UCSD-AML1 (cell line): ENCODE measurements around the gene POU2F2.
A peak's percentile ranks its signal among the peaks of the same experiment; 100 is the strongest.

Source experiments
- DNase-seq: peaks from one replicate; lab custom pipeline; 2025; ENCODE audit not compliant: unreplicated experiment; lab: John Stamatoyannopoulos, UW

POU2F2 gene

DNA sequence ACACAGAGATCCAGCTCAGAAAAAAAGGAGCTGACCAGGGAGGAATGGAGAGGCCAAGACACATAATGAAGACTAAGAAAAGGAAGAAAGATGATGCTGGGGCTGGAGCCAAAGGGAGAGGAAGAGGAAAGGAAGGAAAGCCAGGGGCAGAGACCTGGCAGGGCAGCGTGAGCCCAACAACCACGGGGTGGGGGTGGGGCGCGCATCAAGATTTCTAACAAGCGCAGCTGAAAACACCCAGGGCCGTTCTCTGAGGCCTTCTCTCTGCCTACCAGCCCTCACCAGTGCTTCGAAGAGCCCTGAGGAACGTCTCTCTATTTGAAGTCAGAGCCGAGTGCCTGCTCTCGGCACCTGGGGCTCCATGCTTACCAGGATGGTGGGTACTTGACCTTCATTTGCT lies 23.6 kb upstream of the POU2F2 start:
- DNase-seq = no peak

DNA sequence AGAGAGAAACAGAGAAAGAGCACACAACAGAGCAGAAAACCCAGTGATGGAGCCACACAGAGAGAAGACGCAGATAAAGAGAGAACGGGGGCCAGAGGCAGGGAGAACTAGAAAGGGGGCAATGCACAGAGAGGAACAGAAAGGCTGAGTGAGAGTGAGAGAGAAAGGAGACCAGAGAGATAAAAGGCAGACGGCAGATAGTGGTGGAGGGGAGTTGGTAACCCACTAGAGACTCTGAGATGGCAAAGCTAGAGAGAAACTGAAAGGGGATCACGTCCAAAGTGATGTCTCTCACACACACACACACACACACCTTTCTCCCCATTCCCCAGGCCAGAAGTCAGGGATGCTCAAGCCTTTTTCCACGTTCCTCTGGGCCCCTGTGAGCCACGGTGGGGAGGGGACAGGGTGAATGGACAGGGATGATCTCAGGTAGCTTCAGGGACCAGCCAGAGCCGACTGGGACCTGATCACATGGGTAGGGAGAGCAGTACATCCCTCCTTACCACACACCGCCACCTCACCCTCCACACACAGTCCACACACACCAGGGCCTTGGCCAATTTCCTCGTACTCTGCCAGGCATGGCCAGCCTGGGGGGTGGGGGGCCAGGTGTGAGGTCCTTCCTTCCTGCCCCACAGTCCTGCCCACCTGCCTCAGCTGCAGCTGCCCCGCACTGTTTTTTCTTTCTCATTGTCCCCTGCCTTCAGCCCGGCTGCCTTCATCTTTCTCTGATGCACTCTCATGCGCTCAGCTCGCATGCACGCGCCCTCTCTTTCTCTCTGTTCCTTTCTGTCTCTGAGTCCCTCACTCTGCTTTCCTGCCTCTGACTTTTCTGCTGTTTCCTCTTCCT lies 22.5 kb upstream of the POU2F2 start:
- no peak for DNase-seq

DNA sequence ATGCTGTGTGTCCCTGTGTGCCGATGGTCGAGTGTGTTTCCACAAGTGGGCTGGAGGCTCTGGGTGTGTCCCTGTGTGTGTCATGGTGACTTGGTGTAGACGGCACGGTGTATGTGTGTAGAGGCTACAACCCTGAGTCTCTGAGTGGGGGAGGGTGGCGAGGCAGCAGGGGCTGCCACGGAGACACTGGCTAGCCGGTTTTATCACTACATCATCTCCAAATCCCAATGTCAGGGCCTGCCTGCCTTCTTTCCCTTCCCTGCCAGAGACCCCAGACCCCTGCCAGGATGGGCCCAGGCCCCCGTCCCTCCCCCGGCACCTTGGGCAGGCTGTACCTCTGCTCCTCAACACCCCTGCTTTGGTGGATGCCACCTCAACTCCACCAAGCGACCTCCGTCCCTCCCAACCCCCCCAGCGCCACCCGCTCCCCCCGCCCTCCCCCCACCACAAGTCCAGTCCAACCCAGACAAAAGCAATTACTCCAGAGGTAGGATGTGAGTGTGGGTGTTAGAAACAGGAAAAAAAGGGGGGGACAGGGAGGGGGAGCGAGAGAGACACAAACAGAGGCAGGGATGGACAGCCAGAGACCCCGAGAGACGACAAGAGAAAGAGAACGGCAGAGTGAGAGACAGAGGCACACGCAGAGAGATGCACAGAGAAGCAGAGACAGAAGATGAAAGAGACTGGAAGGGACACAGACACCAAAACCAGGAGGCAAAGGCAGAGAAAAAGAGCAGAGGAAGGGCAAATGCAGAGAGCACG lies 21.6 kb upstream of the POU2F2 start:
- DNase-seq = no peak

DNA sequence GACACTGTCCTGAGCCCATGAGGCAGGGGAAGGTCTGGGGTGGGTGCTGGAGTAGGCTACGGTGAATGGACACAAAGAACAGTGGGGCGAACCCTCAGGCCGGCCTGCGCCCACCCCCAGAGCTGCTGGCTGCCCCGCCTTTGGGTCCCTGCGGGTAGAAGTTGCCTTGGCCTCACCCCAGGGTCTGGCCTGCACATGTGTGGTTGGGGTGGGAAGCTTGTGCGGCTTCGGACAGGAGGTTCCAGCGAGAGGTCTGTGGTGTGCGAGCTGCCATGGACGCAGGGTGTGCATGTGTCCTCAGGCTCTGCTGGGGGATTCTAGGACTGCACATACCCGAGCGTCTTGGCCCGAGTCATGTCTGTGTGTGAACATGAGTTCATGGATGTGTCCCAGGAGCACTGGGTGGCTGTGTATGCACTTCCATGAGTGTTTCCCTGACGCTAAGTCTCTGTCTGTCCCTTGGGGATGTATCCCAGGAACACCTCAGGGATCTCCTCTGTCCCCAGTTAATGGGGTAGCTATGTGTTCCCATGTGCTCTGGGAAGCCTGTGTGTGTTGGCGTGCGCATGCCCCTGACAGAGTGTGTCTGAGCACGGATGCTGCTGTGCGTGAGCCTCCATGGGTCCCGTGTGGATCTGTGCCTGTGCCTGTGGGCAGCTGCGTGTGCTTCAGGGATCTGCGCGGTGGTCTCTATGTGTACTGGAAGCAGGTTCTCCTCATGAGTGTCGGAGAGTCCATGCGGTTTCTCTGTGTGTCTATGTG lies 20.8 kb upstream of the POU2F2 start:
- no peak for DNase-seq

DNA sequence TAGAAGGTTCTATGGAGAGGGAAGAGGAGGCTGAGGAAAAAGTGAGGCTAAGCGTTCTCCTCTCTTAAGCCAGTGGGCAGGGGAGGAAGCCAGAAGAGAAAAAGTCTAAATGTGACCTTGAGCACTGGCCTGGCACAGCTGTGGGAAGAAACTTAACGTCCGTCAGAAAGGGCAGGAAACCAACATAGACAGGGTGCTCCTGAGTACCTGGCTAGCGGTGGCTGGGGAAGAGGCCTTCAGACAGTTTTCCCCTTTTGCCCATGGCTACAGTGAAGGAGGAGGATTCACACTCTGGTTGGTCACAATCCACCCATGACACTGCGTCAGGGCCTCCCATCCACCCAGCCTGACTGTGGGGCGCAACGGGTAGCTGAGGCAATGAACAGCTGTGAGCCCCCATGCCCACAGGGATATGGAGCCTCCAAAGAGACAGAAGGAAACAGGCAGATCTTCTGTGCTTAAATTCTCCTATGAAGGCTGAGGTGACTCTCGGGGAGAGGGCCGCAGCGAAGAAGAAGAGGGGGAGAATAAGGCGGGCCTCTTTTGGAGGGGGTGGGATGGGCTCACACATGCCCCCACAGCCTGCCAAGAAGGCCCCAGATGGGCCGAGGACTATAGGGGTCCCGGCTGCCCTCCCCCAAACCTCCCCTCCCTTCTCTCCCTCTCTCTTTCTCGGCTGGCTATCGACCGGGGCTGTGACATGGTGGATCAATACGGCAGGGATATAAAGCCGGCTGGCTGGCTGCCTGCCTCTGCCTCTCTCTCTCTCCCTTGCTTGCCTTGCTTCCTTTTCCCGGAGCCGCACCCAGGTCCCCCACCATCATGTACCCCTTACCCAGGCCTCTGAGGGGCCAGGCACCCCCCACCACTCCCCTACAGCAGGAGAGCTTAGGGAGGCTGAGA lies 19.8 kb upstream of the POU2F2 start:
- no peak for DNase-seq

DNA sequence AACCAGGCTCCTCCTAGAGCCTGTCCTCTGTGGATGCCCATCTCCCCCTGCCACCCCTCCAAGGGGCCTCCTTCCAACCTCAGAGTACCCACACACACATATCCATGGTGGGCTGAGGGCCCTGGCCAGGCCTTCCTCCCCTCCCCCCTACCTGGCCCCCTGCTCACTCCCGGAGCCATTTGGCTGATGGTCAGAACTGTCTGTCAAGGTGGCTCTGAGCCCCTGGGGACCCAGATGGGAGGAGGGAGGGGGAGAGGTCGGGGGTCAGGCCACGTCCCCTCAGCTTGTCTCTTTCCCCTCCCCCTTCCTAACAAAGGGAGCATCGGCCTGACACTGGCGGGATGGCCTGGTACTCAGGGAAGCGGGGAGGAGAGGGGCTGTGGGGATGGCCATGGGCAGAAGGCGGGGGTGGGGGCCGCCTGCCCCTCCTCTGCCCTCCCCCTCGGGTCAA lies 18.7 kb upstream of the POU2F2 start:
- no peak for DNase-seq

DNA sequence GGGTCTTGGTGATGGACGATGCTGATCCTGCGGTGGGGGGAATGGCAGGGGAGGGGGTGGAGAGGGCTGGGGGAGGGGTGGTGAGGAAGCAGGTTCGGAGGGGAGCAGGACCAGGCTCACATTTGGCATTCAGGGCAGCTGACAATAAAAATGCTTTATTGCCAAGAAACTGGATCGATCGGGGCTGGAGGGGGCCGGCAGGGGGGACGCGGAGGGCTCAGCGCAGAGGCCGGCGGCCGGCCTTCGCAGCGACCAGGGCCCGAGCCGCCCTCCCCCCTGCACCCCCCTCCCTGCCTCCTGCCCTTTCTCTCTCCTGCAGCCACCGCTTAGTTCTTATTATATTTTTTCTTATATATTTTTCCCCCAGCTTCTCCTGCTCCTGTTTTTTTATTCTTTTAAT lies 18.1 kb upstream of the POU2F2 start:
- no peak for DNase-seq

DNA sequence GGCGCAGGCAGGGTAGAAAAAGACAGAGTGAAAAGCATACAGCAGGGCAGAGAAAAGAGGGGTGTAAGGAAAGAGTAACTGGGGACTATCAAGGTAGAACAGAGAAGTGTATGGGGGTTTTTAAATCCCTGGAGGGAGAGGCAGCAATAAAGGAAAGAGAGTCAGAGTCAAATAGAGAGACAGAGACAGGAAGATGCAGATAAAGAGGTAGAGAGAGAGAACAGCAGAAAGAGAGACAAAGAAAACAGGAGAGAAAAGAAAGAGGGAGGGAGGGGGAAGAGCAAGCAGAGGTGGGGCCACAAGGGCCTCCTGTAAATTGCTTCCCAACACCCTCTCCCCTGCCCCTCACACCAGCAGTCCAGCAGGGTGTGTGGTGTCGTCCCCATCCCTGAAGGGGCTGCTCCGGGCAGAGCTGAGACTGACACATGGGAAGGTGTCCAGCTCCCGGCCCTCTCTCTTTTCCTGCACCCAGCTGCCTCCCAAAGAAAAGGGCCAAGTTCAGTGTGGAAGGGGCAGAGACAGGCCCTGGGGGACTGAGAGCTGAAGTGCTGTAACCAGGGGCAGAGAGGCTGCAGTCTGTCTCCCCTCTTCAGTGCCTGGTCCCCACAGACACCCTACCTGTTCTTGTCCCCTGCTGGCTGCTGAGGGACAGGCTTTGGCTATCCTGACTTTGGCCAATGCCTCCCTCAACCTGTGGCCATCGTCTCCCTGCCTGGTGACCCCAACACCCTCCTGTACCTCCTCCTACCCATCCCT lies 17.4 kb upstream of the POU2F2 start:
- DNase-seq = no peak

DNA sequence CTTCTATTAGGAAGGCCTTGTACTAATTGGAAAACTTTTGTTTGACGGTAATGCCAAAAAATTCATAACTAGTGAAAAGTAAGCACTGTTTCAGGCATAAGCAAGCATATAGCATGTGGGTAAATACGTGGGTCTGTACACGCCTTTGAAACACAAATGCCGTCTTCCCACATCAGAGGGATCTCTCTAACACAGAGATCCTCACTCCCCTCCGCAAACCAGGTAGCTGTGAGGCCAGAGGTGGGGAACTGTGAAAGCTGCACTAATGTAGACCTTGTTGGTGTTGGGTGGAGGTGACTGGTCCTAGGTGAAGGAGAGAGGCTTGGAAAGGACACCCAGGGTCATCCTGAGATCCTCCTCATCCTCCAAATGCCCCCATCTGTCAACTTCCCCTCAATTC lies 16.0 kb upstream of the POU2F2 start:
- DNase-seq = no peak

DNA sequence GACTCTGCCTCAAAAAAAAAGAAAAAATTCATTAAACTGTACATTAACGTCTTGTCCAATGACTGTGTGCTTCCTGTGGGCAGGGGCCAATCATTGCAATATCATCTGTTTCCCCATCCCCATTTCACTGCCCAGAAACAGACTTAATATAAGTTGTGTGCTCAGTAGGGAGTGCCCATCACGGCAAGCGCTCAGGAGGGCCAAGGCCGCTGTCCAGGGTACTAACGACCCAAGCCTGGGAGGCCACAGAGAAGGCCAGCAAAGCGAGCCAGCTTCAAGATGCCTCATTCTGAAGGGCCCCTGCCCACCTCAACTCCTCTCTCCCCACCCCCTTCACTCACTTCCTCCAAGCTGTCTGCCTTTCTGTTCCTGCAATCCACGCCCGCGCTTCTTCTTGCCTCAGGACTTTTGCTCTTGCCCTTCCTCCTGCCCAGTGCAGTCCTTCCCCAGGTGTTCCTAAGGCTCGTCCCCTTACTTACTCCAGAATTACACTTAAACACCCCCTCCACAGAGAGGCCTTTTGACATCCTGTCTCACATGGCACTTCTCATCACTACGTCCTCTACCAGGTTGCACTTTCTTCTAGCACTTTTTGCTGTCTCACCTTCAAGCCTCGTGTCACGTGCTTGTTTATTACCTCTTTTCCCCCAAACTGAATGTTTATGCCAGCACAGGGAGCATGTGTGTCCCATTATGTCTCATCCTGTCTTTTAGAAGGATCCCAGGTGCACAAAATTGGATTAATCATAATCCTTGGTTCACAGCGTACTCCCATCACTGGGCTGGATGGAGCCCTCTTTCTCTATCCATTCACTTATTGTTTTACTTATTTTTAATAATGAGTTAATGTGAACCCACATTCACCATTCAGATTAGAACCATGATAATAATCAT lies 11.3 kb upstream of the POU2F2 start:
- DNase-seq = peak; percentile 44

DNA sequence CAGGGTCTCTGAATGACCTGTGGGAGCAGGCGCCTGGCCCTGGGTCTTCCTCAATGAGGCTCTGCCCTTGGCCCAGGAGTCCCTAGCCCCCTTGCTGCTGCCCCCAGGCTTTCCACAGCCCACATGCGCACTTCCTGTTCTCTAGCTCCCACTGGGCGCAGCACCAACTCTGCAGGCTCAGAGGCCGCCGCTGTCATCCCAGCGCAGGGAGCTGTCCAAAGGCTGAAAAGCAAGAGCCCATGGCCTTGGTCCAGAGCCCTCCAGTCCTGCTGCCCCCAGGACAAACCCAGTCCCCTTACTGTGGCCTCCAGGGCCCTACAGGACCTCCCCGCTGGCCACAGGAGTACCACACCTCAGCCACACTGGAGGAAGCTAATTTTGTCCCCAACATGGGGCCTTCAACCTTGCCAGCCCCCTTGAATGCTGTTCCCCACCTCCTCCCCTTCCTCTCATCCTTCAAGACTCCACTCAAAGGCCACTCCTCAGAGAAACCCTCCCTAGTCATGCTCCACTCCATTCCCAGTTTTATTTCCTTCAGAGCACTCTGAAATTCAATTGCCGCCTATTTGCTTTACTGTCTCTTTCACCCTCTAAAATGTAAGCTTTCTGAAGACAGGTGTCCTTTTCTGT lies 8.0 kb upstream of the POU2F2 start:
- peak; percentile 75 for DNase-seq

DNA sequence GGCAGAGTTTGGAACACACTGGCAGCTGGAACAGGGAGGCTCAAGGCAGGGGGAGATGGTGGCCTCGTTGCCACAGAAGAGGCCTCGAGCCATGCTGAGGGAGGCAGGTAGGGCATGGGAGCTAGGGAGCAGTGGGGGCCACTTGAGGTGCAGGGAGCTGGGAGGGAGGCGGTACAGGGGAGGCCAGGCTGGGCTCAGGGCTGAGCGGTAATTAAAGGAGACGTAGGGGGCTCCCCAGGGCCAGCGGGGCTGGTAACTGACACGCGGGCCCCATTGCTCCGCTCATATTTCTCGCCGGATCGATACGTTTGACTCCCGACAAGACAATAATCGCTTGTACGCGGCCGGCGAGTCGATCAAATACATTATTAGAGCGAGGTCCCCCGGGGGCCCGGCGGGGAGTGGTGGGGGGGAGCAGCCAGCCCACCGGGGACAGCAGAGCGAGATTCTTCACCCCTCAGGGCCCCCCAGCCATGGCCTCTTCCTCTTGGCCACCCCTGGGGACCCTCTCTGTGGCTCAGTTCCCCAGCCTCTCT lies 2.4 kb upstream of the POU2F2 start:
- DNase-seq = no peak

DNA sequence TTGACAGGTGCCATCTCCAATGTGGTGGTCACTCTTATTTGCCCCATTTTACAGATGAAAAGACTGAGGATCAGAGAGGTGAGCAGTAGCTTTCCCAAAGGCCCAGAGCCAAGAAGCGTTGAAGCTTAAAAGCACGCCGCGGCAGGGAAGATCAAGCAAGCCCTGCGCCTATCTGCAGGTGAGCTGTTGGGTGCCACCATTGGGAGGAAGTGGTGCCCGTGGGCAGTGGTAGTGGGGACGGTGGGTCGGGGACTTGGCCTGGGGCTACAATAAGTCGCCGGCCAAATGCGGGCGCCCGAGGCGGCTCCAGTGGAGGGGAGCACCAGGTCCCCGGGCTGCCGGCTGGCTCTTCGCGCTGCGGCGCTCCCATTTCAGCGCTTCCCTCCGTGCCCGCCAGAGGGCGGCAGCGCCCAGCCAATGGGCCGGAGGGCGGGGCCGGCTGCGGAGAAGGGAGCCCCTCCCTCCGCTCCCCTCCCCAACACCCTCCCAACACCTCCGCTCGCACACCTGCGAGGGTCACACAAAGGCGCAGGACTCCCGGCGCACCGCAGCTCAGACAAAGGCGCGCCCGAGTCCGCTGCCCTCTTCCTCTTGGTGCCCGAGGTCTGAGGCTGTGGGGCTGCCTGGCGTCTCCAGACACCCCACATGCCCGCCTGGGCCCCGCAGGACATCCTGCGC lies 744 bp upstream of the POU2F2 start:
- peak; percentile 84 for DNase-seq

DNA sequence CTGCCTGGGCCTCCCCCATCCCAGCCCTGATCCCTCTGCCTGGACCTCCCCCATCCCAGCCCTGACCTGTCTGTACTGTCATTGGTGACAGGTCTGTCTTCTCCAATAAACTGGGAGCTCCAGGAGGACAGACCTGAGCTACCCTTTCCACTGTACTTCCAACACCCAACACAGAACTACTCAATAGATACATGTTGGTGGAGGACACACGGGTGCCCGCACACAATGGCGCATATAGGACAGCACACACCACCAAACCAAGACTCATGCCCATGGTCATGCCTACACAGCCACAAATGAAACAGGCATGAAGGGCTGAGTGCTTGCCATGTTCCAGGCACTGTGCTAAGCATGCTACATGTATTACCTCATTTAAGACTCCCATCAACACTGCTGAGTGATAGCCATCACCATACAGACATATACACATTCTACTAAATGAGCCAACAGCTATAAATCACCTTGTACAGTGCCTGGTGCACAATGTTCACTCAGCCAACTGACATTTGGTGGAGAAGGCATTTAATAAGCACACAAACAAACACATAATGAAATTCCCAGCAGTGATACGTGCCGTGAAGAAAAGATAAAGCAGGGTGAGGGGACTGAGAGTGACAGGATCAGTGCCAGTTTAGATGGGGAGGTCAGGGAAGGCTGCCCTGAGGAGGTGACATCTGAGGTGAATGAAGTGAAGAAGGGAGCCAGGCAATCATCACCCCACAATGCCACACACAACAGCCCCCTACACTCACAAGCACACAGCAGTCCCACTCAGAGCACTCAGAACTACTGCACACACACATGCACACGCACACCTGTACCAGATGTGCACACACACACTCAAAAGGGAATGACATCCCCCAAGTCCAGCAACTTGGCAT lies 857 bp downstream of the POU2F2 start:
- no peak for DNase-seq

DNA sequence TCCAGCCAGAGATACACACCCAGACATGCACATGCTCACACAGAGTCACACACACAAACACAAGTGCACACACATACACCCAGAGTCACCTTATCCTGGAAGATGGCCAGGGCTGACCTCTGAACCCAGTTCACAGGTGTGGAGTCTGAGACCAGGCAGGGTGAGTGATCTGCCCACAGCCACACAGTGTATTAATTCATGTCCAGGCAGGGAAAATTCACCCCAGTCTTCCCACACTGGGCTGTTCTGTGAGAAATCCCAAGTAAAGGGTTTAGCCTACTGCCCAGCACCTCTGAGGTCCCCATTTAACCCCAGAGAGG lies 2.0 kb downstream of the POU2F2 start:
- DNase-seq = no peak

DNA sequence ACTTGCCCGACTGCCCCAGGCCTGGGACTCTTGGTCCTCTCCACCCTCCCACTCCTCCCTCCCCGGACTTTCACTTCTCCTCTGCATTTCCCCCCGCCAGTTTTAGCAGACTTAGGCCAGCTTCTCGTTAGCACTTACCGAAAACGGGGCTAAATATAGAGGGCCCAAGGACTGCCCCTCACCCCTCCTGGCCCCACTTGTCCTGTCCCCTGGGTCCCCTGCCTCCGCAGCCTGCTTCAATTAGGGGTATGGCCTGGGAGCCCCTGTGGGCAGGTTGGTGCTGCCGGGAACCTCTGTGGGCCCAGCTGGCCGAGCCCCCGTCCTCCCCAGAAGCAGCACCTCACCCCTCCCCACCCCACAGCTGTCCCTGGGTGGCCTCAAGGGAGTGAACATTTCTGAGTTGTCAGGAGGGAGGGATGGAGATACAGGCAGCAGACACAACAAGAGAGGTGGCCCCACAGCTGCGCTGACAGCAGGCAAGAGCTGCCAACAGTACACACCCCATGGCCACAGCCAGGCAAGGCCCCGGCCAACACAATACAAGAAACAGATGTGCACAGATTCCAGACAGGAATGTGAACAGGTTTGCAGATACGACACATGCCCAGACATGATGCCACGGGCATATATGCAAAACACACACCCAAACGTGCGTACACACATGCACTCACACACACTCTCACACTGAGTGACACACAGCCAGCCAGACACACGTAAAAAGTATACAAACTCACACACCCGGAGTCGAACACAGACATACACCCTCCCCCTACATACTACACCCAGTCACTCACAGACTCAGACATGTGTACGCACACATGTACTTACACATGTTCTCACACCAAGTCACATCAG lies 2.6 kb downstream of the POU2F2 start:
- no peak for DNase-seq
